Hepatocyte (in vitro differentiated cells): Measurements from ENCODE around the gene TMPRSS3.

Experiments used
- EZH2 ChIP-seq: fragments of 200-600 bp; sonication (generic); IDR thresholded peaks from 2 replicates; pipeline ENCODE4 v1.6.1; 2016; ENCODE audit warnings: antibody characterized with exemption, mild to moderate bottlenecking, borderline replicate concordance
- TF ChIP-seq, protein P1 (sequence below): fragments of 200-600 bp; sonication (generic); IDR thresholded peaks from 2 replicates; pipeline ENCODE4 v1.5.1; 2016; ENCODE audit warnings: antibody characterized with exemption, mild to moderate bottlenecking; ENCODE audit not compliant: poor library complexity

- TF ChIP-seq, protein P1, sequence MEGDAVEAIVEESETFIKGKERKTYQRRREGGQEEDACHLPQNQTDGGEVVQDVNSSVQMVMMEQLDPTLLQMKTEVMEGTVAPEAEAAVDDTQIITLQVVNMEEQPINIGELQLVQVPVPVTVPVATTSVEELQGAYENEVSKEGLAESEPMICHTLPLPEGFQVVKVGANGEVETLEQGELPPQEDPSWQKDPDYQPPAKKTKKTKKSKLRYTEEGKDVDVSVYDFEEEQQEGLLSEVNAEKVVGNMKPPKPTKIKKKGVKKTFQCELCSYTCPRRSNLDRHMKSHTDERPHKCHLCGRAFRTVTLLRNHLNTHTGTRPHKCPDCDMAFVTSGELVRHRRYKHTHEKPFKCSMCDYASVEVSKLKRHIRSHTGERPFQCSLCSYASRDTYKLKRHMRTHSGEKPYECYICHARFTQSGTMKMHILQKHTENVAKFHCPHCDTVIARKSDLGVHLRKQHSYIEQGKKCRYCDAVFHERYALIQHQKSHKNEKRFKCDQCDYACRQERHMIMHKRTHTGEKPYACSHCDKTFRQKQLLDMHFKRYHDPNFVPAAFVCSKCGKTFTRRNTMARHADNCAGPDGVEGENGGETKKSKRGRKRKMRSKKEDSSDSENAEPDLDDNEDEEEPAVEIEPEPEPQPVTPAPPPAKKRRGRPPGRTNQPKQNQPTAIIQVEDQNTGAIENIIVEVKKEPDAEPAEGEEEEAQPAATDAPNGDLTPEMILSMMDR: no peak
- TF ChIP-seq EZH2: no peak
These were observed 18.5 kb downstream of the TMPRSS3 start for GRCh38 chr21:42377211-42377950.
